Mucosa of gallbladder (tissue), 1 donor: Measurements from ENCODE around the gene SFMBT1. TPM values are rescaled to one million over a fixed set of nuclear protein-coding genes. Genes with fewer than 3 reads are reported as not detected.

Source experiments
- DNase-seq: peaks from one replicate; pipeline ENCODE4 v3.0.0-alpha.2; 2020; ENCODE audit warnings: low spot score
- total RNA-seq: library from RNA; stranded (reverse); gene quantifications from one replicate; pipeline ENCODE4 v1.2.1, GENCODE V29; 2021
- donor health status: DM: no; HTN: no; CAD: no.

Gene SFMBT1
- total RNA-seq, 1 donor from 2014 or later = 22.0 TPM

DNA sequence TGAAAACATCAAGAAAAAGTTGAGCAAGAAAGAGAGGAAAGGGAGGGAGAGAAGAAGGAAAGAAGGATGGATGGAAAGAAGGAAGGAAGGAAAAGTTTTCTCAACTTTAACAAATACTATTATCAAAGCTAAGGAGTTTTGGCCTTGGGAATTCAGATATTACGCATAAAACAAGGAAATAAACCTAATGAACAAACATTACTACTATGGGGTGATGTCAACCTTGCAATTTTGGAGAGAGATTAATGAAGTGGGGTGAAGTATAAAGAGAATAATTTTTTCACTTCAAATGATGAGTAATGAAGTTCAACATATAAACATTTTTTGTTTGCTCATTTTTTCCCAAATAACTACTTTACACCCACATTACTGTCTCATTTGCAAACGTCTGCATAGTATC, 55.2 kb downstream of the SFMBT1 start:
- DNase-seq = no peak

GRCh38 chr3:52986938-52987337, 58.9 kb downstream of the SFMBT1 start:
- DNase-seq = no peak

- no peak for DNase-seq
Measured at GRCh38 chr3:52986049-52986448, 59.8 kb downstream of the SFMBT1 start.

DNA sequence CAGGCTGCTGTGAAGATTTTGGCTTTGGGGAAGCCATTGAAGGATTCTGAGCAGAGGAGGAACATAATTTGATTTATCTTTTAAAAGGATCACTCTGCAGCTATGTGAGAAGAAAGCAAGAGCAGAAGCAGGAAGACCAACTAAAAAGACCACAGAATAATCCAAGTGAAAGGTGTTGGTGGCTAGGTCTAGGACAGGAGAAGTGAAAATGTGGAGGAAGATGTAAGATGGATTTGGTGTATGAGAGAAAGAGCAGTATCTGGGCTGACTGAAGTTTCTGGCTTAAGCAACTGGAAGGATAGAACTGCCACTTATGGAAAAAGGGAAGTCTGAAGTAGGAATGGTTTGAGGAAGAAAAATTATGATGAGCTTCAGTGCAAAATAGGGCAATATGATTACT, 62.0 kb downstream of the SFMBT1 start:
- DNase-seq = no peak

DNA sequence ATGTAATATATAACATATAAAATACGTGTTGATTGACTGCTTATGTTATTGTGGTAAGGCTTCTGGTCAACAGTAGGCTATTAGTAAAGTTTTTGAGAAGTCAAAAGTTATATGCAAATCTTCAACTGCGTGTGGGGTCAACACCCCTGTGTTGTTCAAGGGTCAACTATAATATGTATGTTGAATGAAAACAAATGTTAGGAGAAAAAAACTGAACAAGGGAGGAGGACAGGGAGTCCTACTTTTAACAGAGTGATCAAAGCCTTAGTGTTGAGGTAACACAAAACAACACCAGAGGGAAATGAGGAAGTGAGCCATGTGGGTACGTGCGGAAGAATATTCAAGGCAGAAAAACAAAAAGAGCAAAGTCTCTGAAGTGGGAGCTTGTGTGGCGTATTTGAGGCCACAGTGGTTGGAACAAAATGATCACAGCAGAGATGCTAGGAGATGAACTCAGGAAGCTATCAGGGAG, 62.5 kb downstream of the SFMBT1 start:
- no peak for DNase-seq

DNA sequence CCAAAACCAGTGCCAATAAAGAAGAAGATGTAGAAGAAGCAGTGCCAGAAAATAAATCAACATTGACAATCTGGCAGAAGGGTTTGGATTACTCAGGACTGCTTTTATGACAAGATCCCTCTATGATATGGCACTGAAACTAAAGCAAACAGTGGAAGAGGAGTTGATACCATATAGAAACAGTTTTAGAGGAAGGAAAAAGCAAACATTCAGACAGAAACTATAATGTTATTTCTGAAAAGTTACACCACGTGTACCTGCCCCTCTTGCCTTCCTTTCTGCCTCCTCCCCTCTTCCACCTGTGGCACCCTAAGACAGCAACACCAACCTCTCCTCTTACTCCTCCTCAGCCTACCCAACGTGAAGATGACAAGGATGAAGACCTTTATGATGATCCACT, 63.0 kb downstream of the SFMBT1 start:
- no peak for DNase-seq

DNA sequence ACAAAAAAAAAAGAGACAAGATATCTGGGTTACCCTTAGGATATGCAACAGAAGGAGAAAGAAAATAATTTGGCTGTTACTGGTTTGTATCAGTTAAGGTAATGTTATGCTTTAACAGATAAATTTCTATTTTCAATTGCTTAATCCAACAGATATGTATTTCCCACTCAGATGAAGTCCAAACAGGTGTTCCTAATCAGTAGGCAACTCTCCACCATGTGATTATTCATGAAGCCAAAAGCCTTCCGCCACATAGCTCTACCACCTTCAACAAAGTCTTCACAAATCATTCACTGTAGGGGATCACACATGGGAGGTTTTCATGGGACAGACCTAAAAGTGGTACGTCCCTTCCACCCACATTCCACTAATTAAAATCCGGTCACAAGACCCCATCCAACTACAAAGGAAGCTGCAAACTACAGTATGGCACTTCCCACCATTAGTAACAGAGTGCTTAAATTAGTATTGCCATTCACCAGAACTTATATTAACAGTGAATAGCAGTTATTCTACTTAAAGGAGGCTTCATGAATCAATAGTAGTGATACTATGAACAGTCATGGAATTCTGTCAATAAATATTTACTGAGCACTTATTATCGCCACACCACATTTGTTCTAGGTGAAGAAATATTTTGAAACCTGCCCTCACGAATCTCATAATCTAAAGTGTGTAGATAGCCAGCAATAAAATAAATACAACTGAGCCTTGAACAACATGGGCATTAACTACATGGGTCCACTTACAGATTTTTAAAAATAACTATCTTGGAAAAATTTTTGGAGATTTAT, 66.5 kb downstream of the SFMBT1 start:
- no peak for DNase-seq

- DNase-seq = no peak
Measured at GRCh38 chr3:52978109-52978754, 67.6 kb downstream of the SFMBT1 start.

DNA sequence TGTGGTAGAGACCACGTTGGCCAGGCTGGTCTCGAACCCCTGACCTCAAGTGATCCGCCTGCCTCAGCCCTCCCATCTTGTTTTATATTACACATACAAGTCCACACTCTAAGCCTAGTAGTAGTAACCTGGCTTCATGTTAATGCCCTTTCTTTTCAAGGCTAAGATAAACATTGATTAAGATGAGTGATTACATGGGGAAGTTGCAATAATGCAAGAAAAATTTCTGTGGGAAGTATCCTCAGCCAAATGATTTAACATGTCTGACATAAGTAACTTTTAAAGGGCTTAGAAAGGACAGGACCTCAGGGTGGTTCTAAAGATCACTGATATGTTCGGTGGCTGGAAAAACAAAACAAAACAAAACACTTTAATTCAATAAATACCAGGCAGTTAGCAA, 72.1 kb downstream of the SFMBT1 start:
- no peak for DNase-seq

GRCh38 chr3:52971895-52972294, 74.0 kb downstream of the SFMBT1 start:
- DNase-seq = no peak

GRCh38 chr3:52967398-52967797, 78.5 kb downstream of the SFMBT1 start:
- no peak for DNase-seq

GRCh38 chr3:52962160-52962559, 83.7 kb downstream of the SFMBT1 start:
- DNase-seq = no peak

DNA sequence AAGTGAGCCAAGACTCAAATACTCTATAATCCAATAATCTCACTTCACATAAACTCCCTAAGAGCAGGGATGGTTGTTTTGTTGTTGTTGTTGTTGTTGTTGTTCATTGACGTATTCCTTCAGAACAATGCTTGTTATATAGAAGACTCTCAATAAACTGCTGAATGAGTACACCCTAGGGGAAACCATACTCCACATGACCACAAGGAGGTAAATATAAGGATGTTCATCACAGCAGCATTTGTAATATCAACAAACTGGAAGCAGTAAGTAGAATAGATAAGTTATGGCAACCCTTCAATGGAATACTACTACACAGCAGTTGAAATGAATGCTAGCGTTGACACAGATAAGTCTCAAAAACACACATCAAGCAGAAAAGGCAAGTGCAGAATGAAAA, 86.1 kb downstream of the SFMBT1 start:
- DNase-seq = no peak

DNA sequence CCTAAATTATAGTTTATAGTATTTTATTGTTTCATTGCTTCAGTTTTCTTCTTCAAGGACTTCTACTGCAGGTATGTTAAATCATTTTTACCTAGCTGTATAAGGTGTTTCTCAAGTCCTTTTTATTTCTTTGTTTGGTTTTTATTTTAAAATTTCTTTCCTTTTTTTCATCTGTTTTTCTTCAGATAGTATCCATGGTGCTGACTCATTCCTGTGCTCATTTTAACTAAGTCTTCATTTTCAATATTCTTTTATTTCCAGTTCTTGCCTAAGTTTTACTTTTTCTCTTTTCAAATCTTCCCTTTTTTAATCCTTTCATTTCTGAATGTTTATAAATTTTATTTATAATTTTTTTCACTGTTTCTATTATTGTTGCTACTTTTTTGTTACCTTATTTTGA, 106.3 kb downstream of the SFMBT1 start:
- no peak for DNase-seq

DNA sequence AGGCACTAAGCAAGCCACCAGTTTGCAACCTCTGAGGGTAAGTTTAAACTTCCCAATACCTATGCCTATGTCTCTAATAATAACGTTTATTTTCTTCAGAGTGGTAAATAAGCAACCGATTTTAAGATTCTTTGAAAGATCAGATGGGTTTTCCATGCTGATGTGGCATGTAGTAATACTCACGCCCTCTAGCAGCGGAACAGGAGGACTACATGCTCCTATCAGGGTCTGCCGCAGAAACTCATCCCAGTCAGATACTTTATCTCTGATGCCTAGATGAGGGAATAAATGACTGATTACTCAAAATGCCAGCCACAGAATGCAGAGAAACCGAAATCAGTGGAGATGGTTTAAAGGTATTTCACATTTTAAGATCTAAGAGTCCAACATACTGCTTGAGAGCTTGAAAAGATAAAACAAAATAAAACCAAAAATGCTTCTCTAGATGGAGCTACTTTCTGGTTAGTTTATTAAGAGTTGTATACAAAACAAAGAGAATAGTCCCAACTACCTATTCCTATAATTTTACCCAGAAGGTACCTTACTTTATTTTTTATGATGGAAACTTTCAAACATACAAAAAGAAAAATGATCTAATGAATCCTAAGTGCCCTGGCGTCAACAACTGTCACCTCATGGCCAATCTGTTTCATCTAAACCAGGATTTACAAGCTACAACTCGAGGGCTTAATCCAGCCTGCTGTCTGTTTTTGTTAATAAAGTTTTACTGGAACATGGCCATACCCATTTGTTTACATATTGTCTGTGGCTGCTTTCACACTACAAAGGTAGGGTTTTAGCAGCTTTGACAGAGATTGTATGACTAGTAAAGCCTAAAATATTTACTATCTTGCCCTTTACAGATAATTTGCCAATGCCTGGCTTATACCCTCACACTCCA, 111.0 kb downstream of the SFMBT1 start:
- DNase-seq = peak; percentile 32

DNA sequence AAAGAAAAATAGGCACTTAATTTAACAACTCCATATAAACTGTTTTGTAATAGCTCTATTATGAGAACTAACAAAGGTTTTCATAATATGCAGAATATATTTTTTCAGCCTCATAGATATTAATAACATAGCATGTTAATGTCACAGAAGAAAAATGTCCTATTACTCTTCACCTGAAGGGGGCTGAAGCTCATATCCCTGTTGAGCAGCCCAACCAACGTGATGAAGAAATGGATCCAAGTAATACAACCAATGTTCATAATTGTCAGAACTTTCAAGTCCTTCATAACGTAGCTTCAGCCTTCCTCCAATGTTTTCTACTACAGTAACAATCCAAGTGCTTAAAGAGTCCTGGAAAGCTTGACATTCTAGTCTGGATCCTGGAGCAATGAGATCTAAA, 114.0 kb downstream of the SFMBT1 start:
- no peak for DNase-seq

- no peak for DNase-seq
Measured at GRCh38 chr3:52931328-52931727, 114.5 kb downstream of the SFMBT1 start.

GRCh38 chr3:52930748-52931147, 115.1 kb downstream of the SFMBT1 start:
- no peak for DNase-seq

GRCh38 chr3:52926554-52926953, 119.3 kb downstream of the SFMBT1 start:
- no peak for DNase-seq

DNA sequence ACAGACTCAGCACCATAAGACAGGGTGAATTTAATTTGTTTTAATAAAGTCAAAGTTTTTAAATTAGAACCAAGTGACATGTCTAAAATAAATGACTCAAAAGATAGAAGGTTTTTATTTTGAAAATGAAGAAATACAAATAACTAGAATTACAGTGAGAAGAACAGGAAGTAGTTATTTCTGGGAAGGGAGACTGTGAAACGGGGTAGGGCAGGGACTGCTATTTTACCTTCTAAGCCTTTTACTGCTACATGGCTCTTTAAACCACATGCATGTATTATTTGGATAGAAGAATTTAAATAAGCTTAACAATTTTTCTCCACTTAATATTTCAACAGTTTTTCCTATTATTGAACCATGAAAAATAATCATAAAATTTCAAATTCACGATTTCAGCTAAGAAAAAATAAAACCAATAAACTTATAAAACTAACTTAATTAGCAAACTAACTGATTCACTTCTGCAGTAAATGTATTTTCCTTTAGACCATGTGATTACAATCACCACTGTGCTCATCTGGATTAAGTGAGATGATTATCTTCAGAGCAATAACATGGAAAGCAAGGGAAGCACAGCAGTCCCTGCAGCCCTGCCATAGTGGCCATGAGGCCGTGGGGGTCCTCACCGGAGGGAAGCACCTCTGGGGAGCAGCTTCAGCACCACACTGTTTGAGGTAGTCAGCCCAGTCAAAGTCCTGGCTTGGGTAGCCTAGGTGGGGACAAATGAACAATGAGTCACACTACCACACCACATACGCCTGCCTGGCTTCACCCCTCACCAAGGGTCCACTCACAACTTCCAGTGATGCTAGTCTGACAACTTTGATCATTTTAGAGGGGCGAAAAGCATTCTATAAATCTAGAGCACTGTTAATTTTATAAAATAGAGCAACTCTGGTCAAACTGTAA, 120.2 kb downstream of the SFMBT1 start:
- no peak for DNase-seq

DNA sequence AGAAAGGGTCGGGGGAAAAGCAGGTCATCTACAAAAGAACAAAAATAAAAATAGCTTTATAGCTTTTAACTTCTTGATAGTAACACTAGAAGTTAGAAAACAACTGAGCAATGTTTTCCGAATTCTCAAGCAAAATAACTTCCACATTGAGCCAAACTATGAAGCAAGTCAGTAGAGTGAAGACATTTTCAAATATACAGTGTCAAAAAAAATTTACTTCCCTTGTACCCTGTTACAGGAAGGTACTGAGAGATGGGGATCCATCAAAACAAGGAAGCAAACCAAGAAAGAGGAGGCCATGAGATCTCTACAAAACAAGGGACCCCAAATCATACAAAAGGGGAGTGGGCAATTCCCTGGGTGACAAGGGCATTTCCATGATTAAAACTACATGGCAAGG, 121.9 kb downstream of the SFMBT1 start:
- DNase-seq = no peak
